K562 treated with DMSO at 1 percent for 4 hours (cell line): ENCODE data around the gene SRP19. TPM values are rescaled to one million over a fixed set of nuclear protein-coding genes. Genes with fewer than 3 reads are reported as not detected.

ENCODE experiments used
- total RNA-seq: library from RNA; unstranded; fragments of 300-600 nt; gene quantifications from 2 replicates; pipeline ENCODE4 v1.2.3, GENCODE V29; 2022; ENCODE audit not compliant: insufficient read depth

The SRP19 gene
- 103 TPM in 2 replicates for total RNA-seq

GRCh38 chr5:112860929-112861637, at the start of gene SRP19:
TSS of gene SRP19 (plus strand) at chr5:112861287. CDS start at chr5:112861377, 90 bp downstream.

Other genes starting within 250 kb of the SRP19 start
- 13.3 and 18.3 TPM in 2 replicates for gene APC, start 123.4 kb upstream of the SRP19 start, total RNA-seq
- gene REEP5, start 60.9 kb downstream of the SRP19 start, total RNA-seq = 19.2 and 33.9 TPM in 2 replicates
- 14.2 and 19.2 TPM in 2 replicates for gene DCP2, start 115.5 kb downstream of the SRP19 start, total RNA-seq